Glutamatergic neuron (in vitro differentiated cells): ENCODE data around the gene CATSPER3. TPM values are rescaled to one million over a fixed set of nuclear protein-coding genes. Genes with fewer than 3 reads are reported as not detected.

Source experiments
- DNase-seq: peaks from one replicate; pipeline ENCODE4 v3.0.0; 2022
- H3K27ac Mint-ChIP-seq: one replicate; pipeline ENCODE4 v1.8.0; 2020; ENCODE audit warnings: mild to moderate bottlenecking, mixed read lengths, inconsistent platforms; ENCODE audit not compliant: unreplicated experiment
- H3K27me3 Mint-ChIP-seq: one replicate; pipeline ENCODE4 v1.8.0; 2020; ENCODE audit warnings: mild to moderate bottlenecking, moderate library complexity, mixed read lengths, inconsistent platforms; ENCODE audit not compliant: unreplicated experiment
- H3K36me3 Mint-ChIP-seq: one replicate; pipeline ENCODE4 v1.8.0; 2020; ENCODE audit warnings: mild to moderate bottlenecking, mixed read lengths, inconsistent platforms; ENCODE audit not compliant: unreplicated experiment
- H3K4me1 Mint-ChIP-seq: one replicate; pipeline ENCODE4 v1.8.0; 2020; ENCODE audit warnings: mild to moderate bottlenecking, low read depth, mixed read lengths, inconsistent platforms; ENCODE audit not compliant: unreplicated experiment
- H3K4me3 Mint-ChIP-seq: one replicate; pipeline ENCODE4 v1.8.0; 2020; ENCODE audit warnings: mild to moderate bottlenecking, mixed read lengths, inconsistent platforms; ENCODE audit not compliant: unreplicated experiment
- H3K9me3 Mint-ChIP-seq: one replicate; pipeline ENCODE4 v1.8.0; 2020; ENCODE audit warnings: mild to moderate bottlenecking, moderate library complexity, mixed read lengths, inconsistent platforms; ENCODE audit not compliant: unreplicated experiment
- total RNA-seq: library from RNA; stranded (reverse); fragmentation: NEBNext Ultra II Directional; extraction: Animal tissue kit (Norgen Biotek cat#: 25700); gene quantifications from one replicate; pipeline ENCODE4 v1.2.1, GENCODE V29; 2021; ENCODE audit not compliant: unreplicated experiment
- TF ChIP-seq, protein P1 (sequence below): fragments of 200-600 bp; sonication (generic); IDR thresholded peaks from one replicate; pipeline ENCODE4 v1.5.0; 2021; ENCODE audit not compliant: partially characterized antibody, unreplicated experiment

CATSPER3 gene
- total RNA-seq, 1 donor from 2014 or later = 0.54 TPM

GRCh38 chr5:135005076-135005475, 37.4 kb downstream of the CATSPER3 start:
- Mint-ChIP-seq H3K9me3 (peaks cover 3% of the 10 kb centered on the region), H3K27me3 (peaks cover 3% of the 10 kb centered on the region), H3K27ac (no peak overlapping the region), H3K4me3 (no peak overlapping the region), H3K4me1 (peaks cover 2% of the 10 kb centered on the region), H3K36me3 (peaks cover 5% of the 10 kb centered on the region)
- TF ChIP-seq, protein P1, sequence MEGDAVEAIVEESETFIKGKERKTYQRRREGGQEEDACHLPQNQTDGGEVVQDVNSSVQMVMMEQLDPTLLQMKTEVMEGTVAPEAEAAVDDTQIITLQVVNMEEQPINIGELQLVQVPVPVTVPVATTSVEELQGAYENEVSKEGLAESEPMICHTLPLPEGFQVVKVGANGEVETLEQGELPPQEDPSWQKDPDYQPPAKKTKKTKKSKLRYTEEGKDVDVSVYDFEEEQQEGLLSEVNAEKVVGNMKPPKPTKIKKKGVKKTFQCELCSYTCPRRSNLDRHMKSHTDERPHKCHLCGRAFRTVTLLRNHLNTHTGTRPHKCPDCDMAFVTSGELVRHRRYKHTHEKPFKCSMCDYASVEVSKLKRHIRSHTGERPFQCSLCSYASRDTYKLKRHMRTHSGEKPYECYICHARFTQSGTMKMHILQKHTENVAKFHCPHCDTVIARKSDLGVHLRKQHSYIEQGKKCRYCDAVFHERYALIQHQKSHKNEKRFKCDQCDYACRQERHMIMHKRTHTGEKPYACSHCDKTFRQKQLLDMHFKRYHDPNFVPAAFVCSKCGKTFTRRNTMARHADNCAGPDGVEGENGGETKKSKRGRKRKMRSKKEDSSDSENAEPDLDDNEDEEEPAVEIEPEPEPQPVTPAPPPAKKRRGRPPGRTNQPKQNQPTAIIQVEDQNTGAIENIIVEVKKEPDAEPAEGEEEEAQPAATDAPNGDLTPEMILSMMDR = no peak
- DNase-seq = no peak

DNA sequence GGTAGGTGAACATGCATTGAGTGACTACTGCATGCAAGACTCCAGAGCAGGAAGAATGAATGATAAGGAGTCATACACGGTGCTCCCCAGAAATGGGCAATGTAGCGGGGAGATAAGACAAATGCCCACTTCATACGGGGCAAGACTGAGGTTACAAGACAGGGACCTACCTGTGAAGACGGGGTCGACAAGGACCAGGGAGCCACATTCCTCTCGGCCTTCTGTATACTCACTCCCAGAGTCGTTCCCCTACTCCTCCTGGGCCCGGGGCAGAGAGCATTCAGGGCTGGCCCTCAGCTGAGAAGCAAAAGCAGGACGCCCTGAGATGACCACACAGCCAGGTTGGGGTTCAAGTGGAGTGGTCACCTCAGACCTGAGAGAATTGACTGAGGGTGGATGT, 39.6 kb downstream of the CATSPER3 start:
- Mint-ChIP-seq H3K27ac (no peak overlapping the region), H3K36me3 (peaks cover 5% of the 10 kb centered on the region), H3K27me3 (peaks cover 5% of the 10 kb centered on the region), H3K4me1 (peaks cover 2% of the 10 kb centered on the region), H3K4me3 (no peak overlapping the region), H3K9me3 (peaks cover 1% of the 10 kb centered on the region)
- no peak for DNase-seq
- TF ChIP-seq, protein P1 = no peak

DNA sequence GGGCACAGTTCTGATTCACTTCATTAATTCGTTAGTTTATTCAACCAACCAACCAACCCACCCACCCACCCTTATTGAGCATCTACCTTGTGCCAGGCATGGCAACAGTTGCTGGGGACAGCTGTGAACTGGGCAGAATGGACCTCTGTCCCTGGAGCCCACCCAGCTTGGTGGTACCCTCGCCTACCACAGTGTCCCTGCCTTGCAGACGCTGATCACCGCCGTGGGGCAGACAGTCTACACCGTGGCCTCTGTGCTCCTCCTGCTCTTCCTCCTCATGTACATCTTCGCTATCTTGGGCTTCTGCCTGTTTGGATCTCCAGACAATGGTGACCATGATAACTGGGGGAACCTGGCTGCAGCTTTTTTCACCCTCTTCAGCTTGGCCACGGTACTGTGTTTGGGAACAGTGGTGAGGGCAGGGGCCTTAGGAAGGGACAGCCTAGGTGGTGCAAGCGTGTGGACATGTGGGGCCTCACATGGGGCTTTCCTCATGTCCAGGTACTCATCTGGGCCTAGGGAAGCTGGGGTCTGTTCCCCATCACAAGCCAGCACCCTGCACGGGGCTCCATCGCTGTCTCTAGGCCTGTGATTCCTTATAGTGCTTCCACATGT, 40.1 kb downstream of the CATSPER3 start:
- Mint-ChIP-seq H3K4me1 (peaks cover 2% of the 10 kb centered on the region), H3K27ac (no peak overlapping the region), H3K9me3 (peaks cover 1% of the 10 kb centered on the region), H3K4me3 (no peak overlapping the region), H3K36me3 (peaks cover 5% of the 10 kb centered on the region), H3K27me3 (peaks cover 5% of the 10 kb centered on the region)
- TF ChIP-seq, protein P1 = no peak
- DNase-seq = no peak

GRCh38 chr5:135008556-135008955, 40.8 kb downstream of the CATSPER3 start:
- peaks cover 5% of the 10 kb centered on the region for H3K27me3 Mint-ChIP-seq
- no peak for DNase-seq
- H3K4me1 Mint-ChIP-seq = peaks cover 2% of the 10 kb centered on the region
- TF ChIP-seq, protein P1 = no peak
- H3K27ac Mint-ChIP-seq = no peak overlapping the region
- H3K9me3 Mint-ChIP-seq = peaks cover 1% of the 10 kb centered on the region
- no peak overlapping the region for H3K4me3 Mint-ChIP-seq
- H3K36me3 Mint-ChIP-seq = peaks cover 5% of the 10 kb centered on the region

DNA sequence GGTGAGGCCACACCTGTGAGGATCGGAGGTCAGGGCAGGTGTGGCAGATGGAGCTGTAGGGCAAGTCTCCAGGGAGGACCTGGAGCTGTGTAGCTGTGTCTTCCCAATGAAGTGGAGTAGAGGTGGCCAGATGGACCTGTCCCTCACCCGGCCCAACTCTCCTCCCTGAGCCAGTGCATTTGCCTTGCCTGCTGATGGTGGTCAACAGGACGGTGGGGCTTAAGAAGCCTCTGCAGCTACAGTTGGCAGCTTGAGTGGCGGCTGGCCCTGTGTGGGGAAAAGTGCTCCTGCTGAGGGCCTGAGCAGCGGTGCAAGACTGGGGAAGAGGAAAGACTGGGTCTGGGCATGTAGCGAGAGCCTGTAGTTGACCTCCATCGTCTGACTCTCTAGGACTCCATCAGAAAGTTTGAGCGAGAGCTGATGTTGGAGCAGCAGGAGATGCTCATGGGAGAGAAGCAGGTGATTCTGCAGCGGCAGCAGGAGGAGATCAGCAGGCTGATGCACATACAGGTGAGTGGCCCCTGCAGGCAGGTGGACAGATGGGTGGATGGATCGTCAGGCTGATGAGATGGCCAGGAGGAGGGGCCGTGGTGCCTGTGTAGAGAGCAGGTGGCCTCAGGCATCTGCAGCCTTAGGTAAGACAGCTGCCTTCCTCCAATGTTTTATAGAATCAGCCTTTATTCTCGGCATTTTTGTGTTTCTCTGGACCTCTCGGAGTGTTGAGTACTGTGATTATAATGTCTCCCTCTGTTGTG, 41.5 kb downstream of the CATSPER3 start:
- TF ChIP-seq, protein P1 = no peak
- Mint-ChIP-seq H3K4me3 (no peak overlapping the region), H3K9me3 (peaks cover 1% of the 10 kb centered on the region), H3K27ac (no peak overlapping the region), H3K36me3 (peaks cover 5% of the 10 kb centered on the region), H3K27me3 (peaks cover 6% of the 10 kb centered on the region), H3K4me1 (peaks cover 4% of the 10 kb centered on the region)
- no peak for DNase-seq
